Esophagus mucosa (tissue), 1 donor: ENCODE results near the gene FLT1. TPM values are rescaled to one million over a fixed set of nuclear protein-coding genes. Genes with fewer than 3 reads are reported as not detected.

Source experiments
- ATAC-seq: fragments of 200-7000 bp; cut with Tn5 transposase; one replicate; pipeline ENCODE4 v1.9.1; 2020
- total RNA-seq: library from RNA; stranded (reverse); gene quantifications from one replicate; pipeline ENCODE4 v1.2.4, GENCODE V29; 2023
- donor health status: DM: yes; HTN: yes; CAD: no.

Gene FLT1
- total RNA-seq, 1 donor from 2014 or later = 5.3 TPM

- no peak for ATAC-seq
These were observed 114.6 kb downstream of the FLT1 start for GRCh38 chr13:28380319-28380718.

GRCh38 chr13:28379371-28380083, 115.4 kb downstream of the FLT1 start:
- ATAC-seq = no peak

- no peak for ATAC-seq
These were observed 118.3 kb downstream of the FLT1 start for GRCh38 chr13:28376604-28377003.

- ATAC-seq = no peak
These were observed 119.5 kb downstream of the FLT1 start for GRCh38 chr13:28375250-28375930.

- ATAC-seq = no peak
These were observed 121.1 kb downstream of the FLT1 start for GRCh38 chr13:28373810-28374209.

GRCh38 chr13:28370448-28370847, 124.5 kb downstream of the FLT1 start:
- no peak for ATAC-seq

- ATAC-seq = no peak
These were observed 136.2 kb downstream of the FLT1 start for GRCh38 chr13:28358708-28359107.

GRCh38 chr13:28357911-28358433, 137.0 kb downstream of the FLT1 start:
- peak; percentile 71 for ATAC-seq

- ATAC-seq = no peak
These were observed 137.6 kb downstream of the FLT1 start for GRCh38 chr13:28357247-28357825.

GRCh38 chr13:28356561-28357021, 138.3 kb downstream of the FLT1 start:
- no peak for ATAC-seq

GRCh38 chr13:28355822-28356371, 139.0 kb downstream of the FLT1 start:
- no peak for ATAC-seq

- ATAC-seq = no peak
These were observed 139.7 kb downstream of the FLT1 start for GRCh38 chr13:28355046-28355821.

GRCh38 chr13:28353679-28354078, 141.2 kb downstream of the FLT1 start:
- ATAC-seq = no peak

GRCh38 chr13:28349907-28350654, 144.8 kb downstream of the FLT1 start:
- no peak for ATAC-seq

GRCh38 chr13:28349371-28349770, 145.6 kb downstream of the FLT1 start:
- ATAC-seq = no peak

GRCh38 chr13:28347456-28348371, 147.2 kb downstream of the FLT1 start:
- no peak for ATAC-seq

- no peak for ATAC-seq
These were observed 148.8 kb downstream of the FLT1 start for GRCh38 chr13:28346154-28346553.

- no peak for ATAC-seq
These were observed 150.8 kb downstream of the FLT1 start for GRCh38 chr13:28344163-28344562.

GRCh38 chr13:28342251-28342650, 152.7 kb downstream of the FLT1 start:
- no peak for ATAC-seq

- no peak for ATAC-seq
These were observed 154.6 kb downstream of the FLT1 start for GRCh38 chr13:28340272-28340793.
